ENCODE results near the gene TNFAIP6. TPM values are rescaled to one million over a fixed set of nuclear protein-coding genes. Genes with fewer than 3 reads are reported as not detected.
"Not testable (repeated sequence)": the region's sequence is repeated elsewhere in the genome, so short reads cannot be mapped to it uniquely, and the experiment has no call there.

TNFAIP6 gene
- 11.1 TPM for total RNA-seq

DNA sequence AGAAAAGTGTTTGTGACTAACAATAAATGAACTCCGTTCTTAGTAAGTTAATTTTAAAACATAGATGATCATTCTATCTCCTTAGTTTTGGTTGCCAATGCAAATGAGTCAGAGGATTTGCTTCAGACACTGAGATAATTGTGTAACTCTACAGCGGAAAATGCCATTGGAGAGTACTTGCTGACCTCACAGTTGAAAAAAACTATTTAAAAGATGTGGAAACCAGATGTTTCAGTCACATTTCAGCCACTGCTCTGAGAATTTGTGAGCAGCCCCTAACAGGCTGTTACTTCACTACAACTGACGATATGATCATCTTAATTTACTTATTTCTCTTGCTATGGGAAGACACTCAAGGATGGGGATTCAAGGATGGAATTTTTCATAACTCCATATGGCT, at the start of gene TNFAIP6:
TSS of gene TNFAIP6 (plus strand) at position 234 of the 400 bp plus-strand sequence. CDS start at position 309, 75 bp downstream.
- no peaks in the 10 kb centered on the region for H3K9me3 ChIP-seq (ENCODE audit: low read depth, low read length)
- H3K27me3 ChIP-seq (ENCODE audit: insufficient read depth, low read length), result no peaks in the 10 kb centered on the region
- peaks cover 3% of the 10 kb centered on the region for H3K4me1 ChIP-seq (ENCODE audit: insufficient read depth, low read length)
- H3K4me3 ChIP-seq (ENCODE audit: low read length), result no peak within 1 kb of the TSS

DNA sequence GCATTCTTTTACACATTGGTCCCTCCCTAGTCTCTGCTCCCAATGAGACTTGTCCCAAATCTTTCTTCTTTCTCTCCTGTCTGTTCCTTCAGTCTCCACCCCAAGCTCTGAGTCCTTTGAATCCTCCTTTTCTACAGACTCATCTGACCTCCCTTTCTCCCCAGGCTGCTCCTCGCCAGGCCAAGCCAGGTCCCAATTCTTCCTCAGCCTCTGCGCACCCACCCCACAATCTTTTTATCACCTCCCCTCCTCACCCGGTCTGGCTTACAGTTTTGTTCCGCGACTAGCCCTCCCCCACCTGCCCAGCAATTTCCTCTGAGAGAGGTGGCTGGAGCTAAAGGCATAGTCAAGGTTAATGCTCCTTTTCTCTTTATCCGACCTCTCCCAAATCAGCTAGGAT, 47.1 kb upstream of the TNFAIP6 start:
- H3K4me3 ChIP-seq (ENCODE audit: low read length); H3K9me3 ChIP-seq (ENCODE audit: low read depth, low read length); H3K4me1 ChIP-seq (ENCODE audit: insufficient read depth, low read length); H3K27me3 ChIP-seq (ENCODE audit: insufficient read depth, low read length): not testable (repeated sequence)

DNA sequence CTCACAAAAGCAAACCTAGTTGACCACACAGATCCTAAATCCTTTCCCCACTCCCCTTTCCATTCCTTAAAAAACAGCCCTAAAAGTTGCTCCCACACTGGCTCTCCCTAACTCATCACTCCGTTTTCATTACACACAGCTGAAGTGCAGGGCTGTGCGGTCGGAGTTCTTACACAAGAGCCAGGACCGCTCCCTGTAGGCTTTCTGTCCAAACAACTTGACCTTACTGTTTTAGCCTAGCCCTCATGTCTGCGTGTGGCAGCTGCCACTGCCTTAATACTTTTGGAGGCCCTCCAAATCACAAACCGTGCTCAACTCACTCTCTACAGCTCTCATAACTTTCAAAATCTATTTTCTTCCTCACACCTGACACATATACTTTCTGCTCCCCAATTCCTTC, 45.0 kb upstream of the TNFAIP6 start:
- H3K9me3 ChIP-seq (ENCODE audit: low read depth, low read length), result not testable (repeated sequence)

DNA sequence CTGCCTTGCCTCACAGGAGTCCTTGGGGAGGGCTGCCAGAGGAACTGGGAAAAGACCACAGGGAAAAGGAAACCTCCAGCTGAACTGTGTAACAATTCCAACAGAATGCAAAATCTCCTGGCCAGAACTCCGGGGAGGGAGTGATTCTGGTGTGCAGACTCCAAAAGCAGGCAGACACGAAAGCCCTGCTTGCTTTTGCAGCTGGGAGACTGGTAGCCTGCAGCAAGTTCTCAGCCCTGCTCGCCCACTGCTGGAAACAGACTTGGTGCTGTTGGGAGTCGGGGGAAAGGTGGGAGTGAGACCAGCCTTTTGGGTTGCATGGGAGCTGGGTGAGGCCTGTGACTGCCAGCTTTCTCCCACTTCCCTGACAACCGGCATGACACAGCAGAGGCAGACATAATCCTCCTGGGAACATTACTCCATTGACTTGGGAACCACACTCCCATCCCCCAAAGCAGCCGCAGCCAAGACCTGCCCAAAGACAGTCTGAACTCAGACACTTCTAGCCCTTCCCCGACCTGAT, 42.0 kb upstream of the TNFAIP6 start:
- H3K9me3 ChIP-seq (ENCODE audit: low read depth, low read length), result no peaks in the 10 kb centered on the region
- H3K4me1 ChIP-seq (ENCODE audit: insufficient read depth, low read length), result no peaks in the 10 kb centered on the region
- H3K4me3 ChIP-seq (ENCODE audit: low read length), result no peak overlapping the region
- H3K27me3 ChIP-seq (ENCODE audit: insufficient read depth, low read length), result no peaks in the 10 kb centered on the region

More for the DNA sequence above, 45.0 kb upstream of the TNFAIP6 start:
- not testable (repeated sequence) for H3K4me1 ChIP-seq (ENCODE audit: insufficient read depth, low read length); H3K4me3 ChIP-seq (ENCODE audit: low read length); H3K27me3 ChIP-seq (ENCODE audit: insufficient read depth, low read length)

DNA sequence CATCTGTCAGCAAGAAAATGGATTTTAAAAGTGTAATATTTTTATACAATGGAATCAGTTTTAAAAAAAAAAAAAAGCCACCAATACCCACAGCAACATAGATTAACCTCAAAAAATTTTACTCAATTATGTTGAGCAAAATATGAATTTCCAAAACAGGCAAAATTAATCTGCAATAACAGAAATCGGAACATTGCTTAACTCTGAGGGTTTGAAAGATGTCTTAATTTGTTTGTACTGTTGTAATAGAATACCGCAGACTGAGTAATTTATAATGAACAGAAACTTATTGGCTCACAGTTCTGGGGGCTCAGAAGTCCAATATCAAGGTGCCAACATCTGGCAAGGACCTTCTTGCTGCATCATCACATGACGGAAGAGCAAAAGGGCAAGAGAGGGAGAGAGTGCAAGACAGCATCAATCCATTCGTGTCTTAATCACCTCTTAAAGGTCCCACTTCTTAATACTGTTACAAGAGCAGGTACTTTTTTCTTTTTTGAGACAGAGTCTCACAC, 31.8 kb upstream of the TNFAIP6 start:
- no peaks in the 10 kb centered on the region for H3K27me3 ChIP-seq (ENCODE audit: insufficient read depth, low read length)
- peaks cover under 1% of the 10 kb centered on the region for H3K9me3 ChIP-seq (ENCODE audit: low read depth, low read length)
- H3K4me3 ChIP-seq (ENCODE audit: low read length), result no peak overlapping the region
- peaks cover 12% of the 10 kb centered on the region for H3K4me1 ChIP-seq (ENCODE audit: insufficient read depth, low read length)

- no peak overlapping the region for H3K4me3 ChIP-seq (ENCODE audit: low read length)
- no peaks in the 10 kb centered on the region for H3K27me3 ChIP-seq (ENCODE audit: insufficient read depth, low read length)
- peaks cover 12% of the 10 kb centered on the region for H3K4me1 ChIP-seq (ENCODE audit: insufficient read depth, low read length)
- peaks cover 7% of the 10 kb centered on the region for H3K9me3 ChIP-seq (ENCODE audit: low read depth, low read length)
These were observed 30.8 kb upstream of the TNFAIP6 start for GRCh38 chr2:151326554-151326953.

- Histone ChIP-seq H3K4me3 (ENCODE audit: low read length) (no peak overlapping the region), H3K9me3 (ENCODE audit: low read depth, low read length) (peaks cover 7% of the 10 kb centered on the region), H3K27me3 (ENCODE audit: insufficient read depth, low read length) (no peaks in the 10 kb centered on the region), H3K4me1 (ENCODE audit: insufficient read depth, low read length) (peaks cover 20% of the 10 kb centered on the region)
These were observed 27.4 kb upstream of the TNFAIP6 start for GRCh38 chr2:151329998-151330397.

- Histone ChIP-seq H3K4me1 (ENCODE audit: insufficient read depth, low read length) (peaks cover 23% of the 10 kb centered on the region), H3K27me3 (ENCODE audit: insufficient read depth, low read length) (no peaks in the 10 kb centered on the region), H3K9me3 (ENCODE audit: low read depth, low read length) (peaks cover 7% of the 10 kb centered on the region), H3K4me3 (ENCODE audit: low read length) (no peak overlapping the region)
These were observed 24.3 kb upstream of the TNFAIP6 start for GRCh38 chr2:151333083-151333482.

- no peak overlapping the region for H3K4me3 ChIP-seq (ENCODE audit: low read length)
- peaks cover 7% of the 10 kb centered on the region for H3K9me3 ChIP-seq (ENCODE audit: low read depth, low read length)
- peaks cover 23% of the 10 kb centered on the region for H3K4me1 ChIP-seq (ENCODE audit: insufficient read depth, low read length)
- H3K27me3 ChIP-seq (ENCODE audit: insufficient read depth, low read length), result no peaks in the 10 kb centered on the region
These were observed 23.1 kb upstream of the TNFAIP6 start for GRCh38 chr2:151334082-151334815.

GRCh38 chr2:151336863-151337371, 20.5 kb upstream of the TNFAIP6 start:
- Histone ChIP-seq H3K4me3 (ENCODE audit: low read length) (no peak overlapping the region), H3K4me1 (ENCODE audit: insufficient read depth, low read length) (peaks cover 23% of the 10 kb centered on the region), H3K9me3 (ENCODE audit: low read depth, low read length) (no peaks in the 10 kb centered on the region), H3K27me3 (ENCODE audit: insufficient read depth, low read length) (no peaks in the 10 kb centered on the region)

DNA sequence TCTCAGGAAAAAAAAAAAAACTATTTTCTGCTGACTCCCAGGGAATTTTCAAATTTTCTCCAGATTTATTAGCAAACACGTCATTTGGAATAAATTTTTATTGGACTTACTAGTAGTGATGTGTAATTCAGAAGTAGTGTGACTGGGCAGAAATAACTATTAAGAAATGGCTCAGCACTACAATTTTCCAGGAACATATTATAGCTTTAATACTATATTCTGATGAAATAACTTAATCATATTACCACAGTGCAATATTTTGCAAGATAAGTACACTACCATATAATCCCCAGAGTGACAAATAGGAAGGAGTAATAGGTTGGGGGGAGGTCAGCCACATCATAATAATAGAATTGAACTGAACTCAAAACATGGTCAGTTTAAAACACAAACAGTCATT, 19.7 kb upstream of the TNFAIP6 start:
- Histone ChIP-seq H3K4me3 (ENCODE audit: low read length) (no peak overlapping the region), H3K27me3 (ENCODE audit: insufficient read depth, low read length) (no peaks in the 10 kb centered on the region), H3K9me3 (ENCODE audit: low read depth, low read length) (no peaks in the 10 kb centered on the region), H3K4me1 (ENCODE audit: insufficient read depth, low read length) (peaks cover 23% of the 10 kb centered on the region)

DNA sequence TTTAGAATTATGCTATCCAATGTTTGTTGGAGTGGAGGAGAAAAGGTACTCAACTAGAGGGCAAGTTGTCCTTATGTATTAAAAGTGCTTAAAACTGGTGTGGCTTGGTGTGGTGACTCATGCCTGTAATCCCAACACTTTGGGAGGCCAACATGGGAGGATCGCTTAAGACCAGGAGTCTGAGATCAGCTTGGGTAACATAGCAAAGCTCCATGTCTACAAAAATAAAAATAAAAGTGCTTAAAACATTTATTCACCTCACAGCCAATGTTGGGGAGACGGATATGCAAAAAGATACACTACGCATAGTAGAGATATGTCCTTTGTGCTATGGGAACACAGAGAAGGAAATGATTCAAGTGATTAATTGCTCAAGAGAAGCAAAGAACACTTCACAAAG, 19.3 kb upstream of the TNFAIP6 start:
- Histone ChIP-seq H3K27me3 (ENCODE audit: insufficient read depth, low read length) (no peaks in the 10 kb centered on the region), H3K9me3 (ENCODE audit: low read depth, low read length) (no peaks in the 10 kb centered on the region), H3K4me1 (ENCODE audit: insufficient read depth, low read length) (peaks cover 23% of the 10 kb centered on the region), H3K4me3 (ENCODE audit: low read length) (no peak overlapping the region)

DNA sequence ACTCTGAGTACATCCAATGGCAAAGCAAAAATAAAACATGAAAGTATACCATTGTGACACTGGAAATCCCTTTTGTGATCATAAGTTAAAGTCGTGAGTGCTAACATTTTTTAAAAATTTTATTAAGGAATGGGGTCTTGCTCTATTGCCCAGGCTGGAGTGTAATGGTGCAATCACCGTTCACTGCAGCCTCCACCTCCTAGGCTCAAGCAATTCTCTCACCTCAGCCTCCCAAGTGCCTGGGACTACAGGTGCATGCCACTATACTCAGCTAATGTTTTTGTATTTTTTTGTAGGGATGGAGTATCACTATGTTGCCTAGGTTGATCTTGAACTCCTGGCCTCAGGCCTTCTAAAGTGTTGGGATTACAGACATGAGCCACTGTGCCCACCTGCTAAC, 14.3 kb upstream of the TNFAIP6 start:
- Histone ChIP-seq H3K27me3 (ENCODE audit: insufficient read depth, low read length) (no peaks in the 10 kb centered on the region), H3K4me1 (ENCODE audit: insufficient read depth, low read length) (peaks cover 8% of the 10 kb centered on the region), H3K4me3 (ENCODE audit: low read length) (no peak overlapping the region), H3K9me3 (ENCODE audit: low read depth, low read length) (no peaks in the 10 kb centered on the region)

DNA sequence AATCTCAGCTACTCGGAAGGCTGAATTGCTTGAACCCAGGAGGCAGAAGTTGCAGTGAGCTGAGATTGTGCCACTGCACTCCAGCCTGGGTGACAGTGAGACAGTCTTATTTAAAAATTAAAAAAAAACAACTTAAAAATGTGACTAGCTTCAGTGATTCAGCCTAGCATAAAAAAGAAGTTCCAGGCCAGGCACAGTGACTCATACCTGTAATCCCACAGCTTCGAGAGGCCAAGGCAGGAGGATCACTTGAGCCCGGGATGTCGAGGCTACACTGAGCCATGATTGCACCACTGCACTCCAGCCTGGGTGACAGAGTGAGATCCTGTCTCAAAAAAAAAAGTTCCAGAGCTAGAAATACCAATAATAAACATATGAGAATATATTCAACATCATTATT, 13.2 kb upstream of the TNFAIP6 start:
- H3K9me3 ChIP-seq (ENCODE audit: low read depth, low read length); H3K27me3 ChIP-seq (ENCODE audit: insufficient read depth, low read length); H3K4me3 ChIP-seq (ENCODE audit: low read length): not testable (repeated sequence)
- H3K4me1 ChIP-seq (ENCODE audit: insufficient read depth, low read length), result peaks cover 16% of the 10 kb centered on the region

DNA sequence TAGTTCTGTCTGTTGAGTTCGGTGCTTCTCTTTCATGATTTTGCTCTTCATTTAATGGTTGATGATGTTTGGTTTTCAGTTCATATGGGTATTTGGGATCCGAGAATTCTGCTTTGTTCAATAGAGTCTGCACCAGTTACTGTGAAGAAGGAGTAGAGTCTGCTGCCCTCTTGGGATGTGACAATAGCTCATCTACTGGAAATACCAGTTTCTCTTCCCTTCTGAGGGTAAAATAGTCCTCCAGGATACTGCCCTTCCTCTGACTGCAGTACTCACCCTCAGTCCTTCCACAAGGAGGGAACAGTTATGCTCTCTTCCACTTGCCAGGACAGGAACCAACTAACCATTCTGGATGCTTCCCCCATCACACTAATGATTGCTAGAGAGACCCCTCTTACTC, 12.5 kb upstream of the TNFAIP6 start:
- Histone ChIP-seq H3K9me3 (ENCODE audit: low read depth, low read length) (no peaks in the 10 kb centered on the region), H3K27me3 (ENCODE audit: insufficient read depth, low read length) (no peaks in the 10 kb centered on the region), H3K4me1 (ENCODE audit: insufficient read depth, low read length) (peaks cover 21% of the 10 kb centered on the region), H3K4me3 (ENCODE audit: low read length) (no peak overlapping the region)

GRCh38 chr2:151347294-151347693, 10.1 kb upstream of the TNFAIP6 start:
- Histone ChIP-seq H3K27me3 (ENCODE audit: insufficient read depth, low read length) (no peaks in the 10 kb centered on the region), H3K4me1 (ENCODE audit: insufficient read depth, low read length) (peaks cover 21% of the 10 kb centered on the region), H3K4me3 (ENCODE audit: low read length) (no peak overlapping the region), H3K9me3 (ENCODE audit: low read depth, low read length) (no peaks in the 10 kb centered on the region)

Measured in mononuclear cell (primary cell).